Measurements from ENCODE around the gene PMM2.

PMM2 gene

DNA sequence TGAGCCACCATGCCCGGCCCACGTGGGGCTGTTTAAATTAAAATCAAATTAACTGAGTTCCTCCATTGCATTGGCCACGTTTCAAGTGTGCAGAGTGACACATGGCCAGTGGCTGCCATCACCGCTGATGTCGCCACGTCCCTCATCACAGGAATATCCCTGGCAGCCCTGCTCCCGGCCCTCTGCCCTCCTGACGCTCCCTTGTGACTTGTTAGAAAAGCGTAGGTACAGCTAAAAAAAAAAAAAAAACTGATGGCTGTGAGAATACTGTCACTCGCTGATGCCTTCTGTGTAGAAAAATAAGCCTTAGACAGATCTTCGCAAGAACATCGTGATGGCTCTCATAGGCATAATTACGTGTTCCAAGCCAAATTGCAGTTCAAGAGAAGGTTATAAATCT lies 49.5 kb downstream of the PMM2 start:
- TF ChIP-seq, protein P1, sequence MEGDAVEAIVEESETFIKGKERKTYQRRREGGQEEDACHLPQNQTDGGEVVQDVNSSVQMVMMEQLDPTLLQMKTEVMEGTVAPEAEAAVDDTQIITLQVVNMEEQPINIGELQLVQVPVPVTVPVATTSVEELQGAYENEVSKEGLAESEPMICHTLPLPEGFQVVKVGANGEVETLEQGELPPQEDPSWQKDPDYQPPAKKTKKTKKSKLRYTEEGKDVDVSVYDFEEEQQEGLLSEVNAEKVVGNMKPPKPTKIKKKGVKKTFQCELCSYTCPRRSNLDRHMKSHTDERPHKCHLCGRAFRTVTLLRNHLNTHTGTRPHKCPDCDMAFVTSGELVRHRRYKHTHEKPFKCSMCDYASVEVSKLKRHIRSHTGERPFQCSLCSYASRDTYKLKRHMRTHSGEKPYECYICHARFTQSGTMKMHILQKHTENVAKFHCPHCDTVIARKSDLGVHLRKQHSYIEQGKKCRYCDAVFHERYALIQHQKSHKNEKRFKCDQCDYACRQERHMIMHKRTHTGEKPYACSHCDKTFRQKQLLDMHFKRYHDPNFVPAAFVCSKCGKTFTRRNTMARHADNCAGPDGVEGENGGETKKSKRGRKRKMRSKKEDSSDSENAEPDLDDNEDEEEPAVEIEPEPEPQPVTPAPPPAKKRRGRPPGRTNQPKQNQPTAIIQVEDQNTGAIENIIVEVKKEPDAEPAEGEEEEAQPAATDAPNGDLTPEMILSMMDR (IDR thresholded peaks at IDR 0.05; ENCODE audit: control insufficient read depth, extremely low read depth, insufficient read depth): no peak
- DNase-seq (ENCODE audit: low read depth): no peak
- H3K4me3 ChIP-seq (ENCODE audit: low read depth, low read length): no peak overlapping the region

DNA sequence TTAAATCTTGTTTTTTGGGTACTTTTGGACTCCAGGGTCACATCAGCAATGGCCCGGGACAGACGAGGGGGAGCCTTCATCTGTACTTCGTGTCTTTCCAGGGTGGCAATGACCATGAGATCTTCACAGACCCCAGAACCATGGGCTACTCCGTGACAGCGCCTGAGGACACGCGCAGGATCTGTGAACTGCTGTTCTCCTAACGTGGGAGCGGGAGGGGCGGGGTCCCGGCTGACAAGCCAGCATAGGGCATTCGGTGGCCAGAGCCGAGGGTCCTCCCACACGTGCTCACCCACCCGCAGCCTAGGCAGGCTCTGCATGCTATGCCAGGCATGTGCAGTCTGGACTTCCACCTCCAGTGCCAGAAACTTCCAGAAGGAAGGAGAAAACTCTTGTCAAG lies 50.0 kb downstream of the PMM2 start:
- H3K4me3 ChIP-seq (ENCODE audit: low read depth, low read length): no peak overlapping the region
- TF ChIP-seq, protein P1 (IDR thresholded peaks at IDR 0.05; ENCODE audit: control insufficient read depth, extremely low read depth, insufficient read depth): no peak
- no peak for DNase-seq (ENCODE audit: low read depth)

DNA sequence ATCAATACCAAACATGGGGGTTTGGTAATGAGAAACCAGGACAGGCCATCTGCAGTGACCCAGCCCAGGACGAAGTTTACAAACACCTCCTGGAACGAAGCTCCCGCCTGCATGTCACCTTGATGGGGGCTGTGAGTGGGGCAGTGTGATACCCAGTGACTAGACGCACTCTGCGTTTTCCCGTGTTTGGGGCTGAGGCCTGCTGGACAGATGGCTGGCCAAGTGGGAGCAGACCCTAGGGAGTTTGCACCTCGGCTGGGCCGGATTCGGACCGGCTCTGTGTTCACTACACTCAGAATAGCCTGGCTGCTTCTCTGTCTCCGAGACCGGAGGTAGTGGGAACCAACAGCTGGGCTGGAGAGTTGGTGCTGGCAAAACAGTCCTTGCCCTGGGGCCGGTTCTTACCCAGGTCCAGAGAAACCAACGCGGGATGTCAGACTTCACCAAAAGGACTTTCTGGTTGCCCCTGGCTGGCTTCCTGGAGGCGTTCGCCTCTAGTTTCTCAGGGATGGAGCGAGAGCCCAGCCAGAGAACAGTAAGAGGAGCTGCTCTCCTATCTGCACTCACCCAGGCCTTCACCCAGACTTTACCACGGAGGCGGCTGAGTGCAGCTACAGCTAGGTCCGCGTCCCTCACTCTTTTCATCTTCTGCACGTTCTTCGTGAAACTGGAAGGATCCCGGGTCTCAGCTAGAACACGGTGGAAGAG lies 50.7 kb downstream of the PMM2 start:
- no peak overlapping the region for H3K4me3 ChIP-seq (ENCODE audit: low read depth, low read length)
- DNase-seq (ENCODE audit: low read depth): no peak
- TF ChIP-seq, protein P1 (IDR thresholded peaks at IDR 0.05; ENCODE audit: control insufficient read depth, extremely low read depth, insufficient read depth): no peak

DNA sequence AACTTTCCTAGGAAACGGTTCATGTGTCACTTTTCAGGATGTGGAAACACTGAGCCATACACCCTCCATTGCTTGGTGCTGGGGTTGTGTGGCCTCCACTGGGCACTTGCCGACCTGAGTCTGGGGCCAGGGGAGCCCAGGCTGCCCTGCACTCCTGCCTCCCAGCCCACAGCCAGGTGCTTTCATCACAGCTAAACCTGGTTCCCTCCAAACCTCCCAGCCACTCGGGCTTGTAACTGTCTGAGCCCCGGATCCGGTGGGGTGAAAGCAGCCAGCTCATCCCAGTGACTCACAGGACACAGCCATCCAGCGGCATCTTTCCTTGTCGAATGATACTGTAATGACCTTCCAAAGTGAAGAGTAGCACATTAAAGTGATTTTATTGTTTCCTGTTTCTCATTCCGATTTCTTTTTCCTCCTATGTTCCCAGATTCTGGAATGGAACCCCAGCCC lies 51.3 kb downstream of the PMM2 start:
- H3K4me3 ChIP-seq (ENCODE audit: low read depth, low read length): no peak overlapping the region
- TF ChIP-seq, protein P1 (IDR thresholded peaks at IDR 0.05; ENCODE audit: control insufficient read depth, extremely low read depth, insufficient read depth): no peak
- DNase-seq (ENCODE audit: low read depth): no peak

DNA sequence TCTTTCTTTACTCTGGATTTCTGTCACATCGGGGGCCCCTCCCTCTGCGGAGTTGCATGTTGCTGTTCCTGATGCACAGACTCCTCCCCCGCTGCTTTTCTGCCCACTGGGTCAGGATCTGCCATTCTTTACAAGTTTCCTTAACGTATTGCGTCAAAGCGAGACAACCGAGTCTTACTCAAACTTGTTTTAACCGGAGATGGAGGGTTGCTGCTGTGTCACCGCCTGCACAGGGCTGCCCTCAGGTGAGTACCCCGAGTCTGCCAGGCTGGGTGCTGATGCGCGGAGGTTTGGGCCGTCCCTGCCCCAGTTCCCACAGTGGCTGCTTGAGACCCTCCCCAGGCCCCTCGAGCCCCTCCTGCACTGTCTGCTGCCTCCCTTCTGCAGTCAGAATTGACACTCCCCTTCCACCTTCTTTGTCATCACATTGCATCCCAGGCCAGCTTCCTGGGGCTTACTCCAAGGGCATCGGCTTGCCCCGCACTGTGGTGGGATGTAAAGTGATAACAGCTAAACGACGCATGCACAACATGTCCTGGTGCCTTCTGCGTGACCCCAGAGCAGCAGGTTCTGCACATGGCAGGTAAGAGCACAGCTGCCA lies 51.9 kb downstream of the PMM2 start:
- no peak overlapping the region for H3K4me3 ChIP-seq (ENCODE audit: low read depth, low read length)
- DNase-seq (ENCODE audit: low read depth): no peak
- TF ChIP-seq, protein P1 (IDR thresholded peaks at IDR 0.05; ENCODE audit: control insufficient read depth, extremely low read depth, insufficient read depth): no peak

DNA sequence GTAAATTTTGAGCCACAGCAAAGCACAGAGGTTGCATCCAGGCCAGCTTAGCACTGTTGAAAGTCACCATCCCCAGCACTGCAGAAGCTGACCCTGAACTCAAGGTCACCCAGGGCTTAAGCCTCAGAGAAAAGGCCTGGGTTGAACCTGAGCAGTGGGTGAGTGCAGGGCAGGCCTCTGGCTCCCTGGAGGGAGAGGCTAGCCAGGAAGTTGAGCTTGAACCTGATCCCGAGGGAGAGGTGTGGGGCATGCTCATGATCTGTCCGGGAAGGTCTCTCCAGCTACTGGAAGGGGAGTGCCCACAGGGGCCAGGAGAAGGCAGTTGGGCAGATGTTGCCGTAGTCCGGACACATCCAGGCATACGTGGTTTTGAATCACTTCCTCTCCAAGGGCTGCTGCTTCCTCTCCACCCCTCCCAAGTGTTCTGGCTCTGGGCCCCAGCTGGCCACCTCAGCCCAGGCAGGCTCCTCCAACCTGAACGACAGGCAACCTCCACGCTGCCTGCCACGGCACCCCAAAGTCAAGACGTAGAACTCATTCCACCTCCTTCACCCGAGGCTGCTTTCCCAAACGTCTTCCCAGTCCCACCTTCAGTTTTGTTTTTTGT lies 52.7 kb downstream of the PMM2 start:
- DNase-seq (ENCODE audit: low read depth): no peak
- TF ChIP-seq, protein P1 (IDR thresholded peaks at IDR 0.05; ENCODE audit: control insufficient read depth, extremely low read depth, insufficient read depth): no peak
- no peak overlapping the region for H3K4me3 ChIP-seq (ENCODE audit: low read depth, low read length)

Measured in LNCaP clone FGC (cell line).